AG04449 (cell line): Measurements from ENCODE around the gene TEAD1.

Experiments used
- CTCF ChIA-PET: fragments of 350-600 bp; formaldehyde crosslinking; extraction: SDS; loops from one replicate; lab custom pipeline; 2021; ENCODE audit warnings: antibody characterized with exemption; lab: Yijun Ruan, JAX
- POLR2A ChIA-PET: fragments of 400-600, 350-600 bp; formaldehyde crosslinking; extraction: SDS; loops from one replicate; lab custom pipeline; 2020; ENCODE audit warnings: antibody characterized with exemption, inconsistent platforms; lab: Yijun Ruan, JAX
- DNase-seq: peaks from one replicate; pipeline ENCODE4 v3.0.0-alpha.2; 2010; ENCODE audit warnings: low read depth, low spot score
- H3K4me3 ChIP-seq: 2 replicates; pipeline ENCODE4 v1.5.1; 2011; ENCODE audit warnings: low read depth, mild to moderate bottlenecking, control low read depth, low read length
- CTCF ChIP-seq: IDR thresholded peaks from one replicate; pipeline ENCODE4 v1.5.1; 2011; ENCODE audit warnings: mild to moderate bottlenecking, moderate library complexity, low read length, control low read depth, inconsistent platforms; ENCODE audit not compliant: insufficient read depth; ENCODE audit errors: missing control alignments

The TEAD1 gene

GRCh38 chr11:12864316-12865156, 190.3 kb downstream of the TEAD1 start:
- CTCF ChIA-PET, result interaction anchor here (0.8 to 4.1 kb wide), 10 partner anchors 10 to 577 kb away, joined by 3 to 18 read pairs (median 4); no protein-coding TSS in a partner anchor
- TF ChIP-seq CTCF, result no peak
- POLR2A ChIA-PET, result interaction anchor here (0.6 kb wide), 1 partner anchor 77 kb away, joined by 3 read pairs; no protein-coding TSS in a partner anchor
- no peak overlapping the region for H3K4me3 ChIP-seq
- peak; percentile 82 for DNase-seq

GRCh38 chr11:12865863-12866595, 191.8 kb downstream of the TEAD1 start:
- no peak for DNase-seq
- no peak for TF ChIP-seq CTCF
- ChIA-PET POLR2A (no interaction called here), CTCF (interaction anchor here (0.7 to 4.1 kb wide), 6 partner anchors 9 to 535 kb away, joined by 3 to 18 read pairs (median 4); no protein-coding TSS in a partner anchor)
- H3K4me3 ChIP-seq, result no peak overlapping the region

- ChIA-PET POLR2A (no interaction called here), CTCF (interaction anchor here (0.7 to 4.1 kb wide), 4 partner anchors 22 to 537 kb away, joined by 3 to 18 read pairs (median 4); no protein-coding TSS in a partner anchor)
- no peak for TF ChIP-seq CTCF
- no peak for DNase-seq
- H3K4me3 ChIP-seq, result no peak overlapping the region
These were observed 193.3 kb downstream of the TEAD1 start for GRCh38 chr11:12867531-12867930.

GRCh38 chr11:12868315-12869073, 194.3 kb downstream of the TEAD1 start:
- CTCF ChIA-PET, result interaction anchor here (0.6 to 1.7 kb wide), 15 partner anchors 9 to 537 kb away, joined by 3 to 8 read pairs (median 3); no protein-coding TSS in a partner anchor
- H3K4me3 ChIP-seq, result no peak overlapping the region
- POLR2A ChIA-PET, result no interaction called here
- peak; percentile 0 for TF ChIP-seq CTCF
- no peak for DNase-seq

- TF ChIP-seq CTCF, result no peak
- H3K4me3 ChIP-seq, result no peak overlapping the region
- ChIA-PET POLR2A (interaction anchor here (0.6 kb wide), 1 partner anchor 297 kb away, joined by 3 read pairs; no protein-coding TSS in a partner anchor), CTCF (interaction anchor here (0.8 to 2.6 kb wide), 7 partner anchors 15 to 582 kb away, joined by 3 to 15 read pairs (median 3); no protein-coding TSS in a partner anchor)
- no peak for DNase-seq
These were observed 197.0 kb downstream of the TEAD1 start for GRCh38 chr11:12871241-12871640.
